Measurements from ENCODE around the gene SPNS1.
"Not testable (repeated sequence)": the region's sequence is repeated elsewhere in the genome, so short reads cannot be mapped to it uniquely, and the experiment has no call there.

Gene SPNS1, protein sequence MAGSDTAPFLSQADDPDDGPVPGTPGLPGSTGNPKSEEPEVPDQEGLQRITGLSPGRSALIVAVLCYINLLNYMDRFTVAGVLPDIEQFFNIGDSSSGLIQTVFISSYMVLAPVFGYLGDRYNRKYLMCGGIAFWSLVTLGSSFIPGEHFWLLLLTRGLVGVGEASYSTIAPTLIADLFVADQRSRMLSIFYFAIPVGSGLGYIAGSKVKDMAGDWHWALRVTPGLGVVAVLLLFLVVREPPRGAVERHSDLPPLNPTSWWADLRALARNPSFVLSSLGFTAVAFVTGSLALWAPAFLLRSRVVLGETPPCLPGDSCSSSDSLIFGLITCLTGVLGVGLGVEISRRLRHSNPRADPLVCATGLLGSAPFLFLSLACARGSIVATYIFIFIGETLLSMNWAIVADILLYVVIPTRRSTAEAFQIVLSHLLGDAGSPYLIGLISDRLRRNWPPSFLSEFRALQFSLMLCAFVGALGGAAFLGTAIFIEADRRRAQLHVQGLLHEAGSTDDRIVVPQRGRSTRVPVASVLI

DNA sequence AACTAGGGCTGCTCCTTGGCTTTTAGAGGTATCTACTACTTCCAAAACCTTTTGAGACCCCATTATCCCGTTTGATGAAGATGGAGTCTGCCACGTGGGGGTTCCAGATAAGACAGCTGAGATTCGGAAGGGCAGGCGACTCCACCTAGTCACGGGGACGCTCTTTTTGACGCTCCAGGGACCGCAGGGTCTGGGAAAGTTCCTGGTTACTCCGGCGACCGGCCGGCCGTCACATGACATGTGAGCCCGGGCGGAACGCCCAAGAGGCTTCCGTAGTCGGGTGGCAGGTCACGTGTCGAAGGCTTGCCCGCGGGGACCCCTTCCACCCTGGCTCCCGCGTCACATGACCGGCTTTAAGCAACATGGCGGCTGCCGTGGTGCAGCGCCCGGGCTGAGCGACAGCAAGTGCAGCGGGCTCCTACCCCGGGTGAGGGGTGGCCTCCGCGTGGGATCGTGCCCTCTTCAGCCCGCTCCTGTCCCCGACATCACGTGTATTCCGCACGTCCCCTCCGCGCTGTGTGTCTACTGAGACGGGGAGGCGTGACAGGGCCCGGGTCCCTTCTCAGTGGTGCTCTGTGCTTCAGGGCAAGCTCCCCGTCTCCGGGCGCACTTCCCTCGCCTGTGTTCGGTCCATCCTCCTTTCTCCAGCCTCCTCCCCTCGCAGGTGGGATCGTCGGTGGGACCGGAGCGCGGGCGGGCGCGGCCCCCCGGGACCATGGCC, at the start of gene SPNS1:
Gene SPNS1, plus strand, starts transcription at position 342 of the 721 bp plus-strand sequence. Its CDS starts 374 bp downstream, at position 716.
- DNase-seq = peak; percentile 75 to 83 (median 78)

DNA sequence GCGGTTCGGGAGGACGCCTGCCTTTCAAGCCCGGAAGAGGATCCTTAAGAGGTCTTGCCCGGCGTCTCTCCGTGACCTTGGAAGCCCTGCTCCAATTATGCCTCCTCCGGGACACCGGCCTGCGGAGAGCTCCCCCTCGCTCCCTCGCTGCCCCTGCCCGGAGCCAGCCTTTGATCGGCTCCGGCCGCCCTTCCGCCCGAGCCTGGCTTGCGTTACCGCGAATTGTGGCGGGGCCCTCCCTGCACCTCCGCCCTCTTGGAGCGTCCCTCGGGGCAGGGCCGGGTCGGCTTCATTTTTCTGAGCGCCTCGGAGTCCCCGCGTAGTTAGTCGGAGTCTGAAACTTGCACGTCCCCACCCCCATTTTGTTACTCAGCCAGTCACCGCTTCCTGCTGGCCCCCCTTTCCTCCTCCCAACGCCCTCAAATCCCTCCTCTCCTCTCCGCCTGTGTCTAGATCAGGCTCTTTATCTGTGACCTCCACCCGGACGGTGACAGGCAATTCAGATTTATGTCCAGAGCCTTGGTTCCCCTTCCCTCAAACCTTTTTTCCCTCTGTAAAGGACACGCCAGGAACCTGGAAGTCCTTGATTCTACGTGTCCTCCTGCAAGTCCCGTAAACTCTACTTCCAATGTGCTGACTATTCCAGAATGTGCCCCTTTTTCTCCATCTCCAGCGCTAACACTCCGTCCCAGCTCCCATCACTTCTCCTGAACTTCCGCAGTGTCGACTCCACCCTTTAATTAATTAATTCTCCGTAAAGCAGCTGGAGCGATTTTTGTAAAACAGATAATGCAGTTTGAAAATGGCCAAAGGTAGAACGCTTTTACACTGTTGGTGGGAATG, 49.0 kb upstream of the SPNS1 start:
- DNase-seq = peak; percentile 68 to 76 (median 73)

DNA sequence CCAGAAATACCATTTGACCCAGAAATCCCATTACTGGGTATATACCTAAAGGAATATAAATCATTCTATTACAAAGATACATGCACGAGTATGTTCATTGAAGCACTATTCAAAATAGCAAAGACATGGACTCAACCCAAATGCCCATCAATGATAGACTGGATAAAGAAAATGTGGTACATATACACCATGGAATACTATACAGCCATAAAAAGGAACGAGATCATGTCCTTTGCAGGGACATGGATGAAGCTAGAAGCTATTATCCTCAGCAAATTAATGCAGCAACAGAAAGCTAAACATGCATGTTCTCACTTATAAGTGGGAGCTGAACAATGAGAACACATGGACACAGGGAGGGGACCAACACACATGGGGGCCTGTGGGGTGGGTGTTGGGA, 48.3 kb upstream of the SPNS1 start:
- DNase-seq = not testable (repeated sequence)

DNA sequence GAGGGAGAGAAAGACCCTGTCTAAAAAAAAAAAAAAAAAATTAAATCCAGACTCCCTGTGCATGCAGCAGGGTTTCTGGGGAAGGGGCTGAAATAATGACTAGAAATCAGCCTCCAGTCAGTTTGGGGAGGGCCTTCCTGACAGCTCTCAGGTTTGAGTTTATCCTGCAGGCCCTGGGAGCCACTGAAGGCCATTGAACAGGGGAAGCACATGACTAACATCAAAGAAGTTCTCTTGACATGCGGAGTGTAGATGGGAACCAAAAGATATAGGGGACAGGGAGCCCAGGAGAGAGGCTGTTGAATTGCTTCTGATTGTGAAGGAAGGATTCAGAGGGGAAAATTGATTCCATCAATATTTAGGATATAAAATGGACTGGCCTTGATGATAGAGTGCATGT, 46.8 kb upstream of the SPNS1 start:
- no peak for DNase-seq

DNA sequence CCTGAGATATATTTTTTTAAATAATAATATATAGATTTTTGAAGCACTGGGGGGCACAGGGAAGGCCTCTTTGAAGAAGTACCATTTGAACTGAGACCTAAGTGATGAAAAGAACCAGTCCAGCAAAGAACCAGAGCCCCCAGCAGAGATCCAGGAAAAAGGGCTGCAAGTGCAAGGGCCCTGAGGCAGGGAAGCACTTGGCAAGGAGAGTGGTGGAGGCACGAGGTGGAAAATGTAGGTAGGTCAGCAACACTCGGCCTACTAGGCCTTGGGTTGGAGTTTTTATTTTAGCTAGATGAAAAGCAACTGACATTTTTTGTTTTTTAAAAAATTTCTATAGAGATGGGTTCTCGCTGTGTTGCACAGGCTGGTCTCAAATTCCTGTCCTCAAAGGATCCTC, 44.4 kb upstream of the SPNS1 start:
- DNase-seq = no peak

DNA sequence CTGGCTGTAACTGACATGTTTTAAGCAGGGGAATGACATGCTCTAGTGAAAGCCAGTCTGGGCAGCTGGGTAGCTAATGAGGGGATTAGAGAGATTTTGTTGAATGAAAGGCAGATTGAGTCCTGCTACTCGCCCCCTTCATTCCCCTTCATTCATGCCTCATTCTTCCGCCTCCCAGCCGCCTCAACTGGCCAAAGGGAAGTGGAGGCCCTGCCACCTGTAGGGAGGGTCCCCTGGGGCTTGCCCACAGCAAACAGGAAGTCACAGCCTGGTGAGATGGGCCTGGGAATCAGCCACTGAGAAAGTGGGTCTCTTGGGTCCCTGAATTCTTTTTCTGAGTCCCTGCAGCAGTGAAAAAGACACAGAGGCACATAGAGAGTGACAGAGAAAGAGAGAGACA, 43.9 kb upstream of the SPNS1 start:
- no peak for DNase-seq

DNA sequence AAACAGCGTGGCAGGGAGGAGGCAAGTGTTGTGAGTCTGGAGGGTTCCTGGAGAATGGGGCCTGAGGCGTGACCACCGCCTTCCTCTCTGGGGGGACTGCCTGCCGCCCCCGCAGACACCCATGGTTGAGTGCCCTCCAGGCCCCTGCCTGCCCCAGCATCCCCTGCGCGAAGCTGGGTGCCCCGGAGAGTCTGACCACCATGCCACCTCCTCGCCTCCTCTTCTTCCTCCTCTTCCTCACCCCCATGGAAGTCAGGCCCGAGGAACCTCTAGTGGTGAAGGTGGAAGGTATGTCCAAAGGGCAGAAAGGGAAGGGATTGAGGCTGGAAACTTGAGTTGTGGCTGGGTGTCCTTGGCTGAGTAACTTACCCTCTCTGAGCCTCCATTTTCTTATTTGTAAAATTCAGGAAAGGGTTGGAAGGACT, 42.8 kb upstream of the SPNS1 start, which contains the start of gene CD19:
Gene CD19, plus strand, starts transcription at position 171 of the 425 bp plus-strand sequence. Its CDS starts 30 bp downstream, at position 201.
- DNase-seq = no peak

DNA sequence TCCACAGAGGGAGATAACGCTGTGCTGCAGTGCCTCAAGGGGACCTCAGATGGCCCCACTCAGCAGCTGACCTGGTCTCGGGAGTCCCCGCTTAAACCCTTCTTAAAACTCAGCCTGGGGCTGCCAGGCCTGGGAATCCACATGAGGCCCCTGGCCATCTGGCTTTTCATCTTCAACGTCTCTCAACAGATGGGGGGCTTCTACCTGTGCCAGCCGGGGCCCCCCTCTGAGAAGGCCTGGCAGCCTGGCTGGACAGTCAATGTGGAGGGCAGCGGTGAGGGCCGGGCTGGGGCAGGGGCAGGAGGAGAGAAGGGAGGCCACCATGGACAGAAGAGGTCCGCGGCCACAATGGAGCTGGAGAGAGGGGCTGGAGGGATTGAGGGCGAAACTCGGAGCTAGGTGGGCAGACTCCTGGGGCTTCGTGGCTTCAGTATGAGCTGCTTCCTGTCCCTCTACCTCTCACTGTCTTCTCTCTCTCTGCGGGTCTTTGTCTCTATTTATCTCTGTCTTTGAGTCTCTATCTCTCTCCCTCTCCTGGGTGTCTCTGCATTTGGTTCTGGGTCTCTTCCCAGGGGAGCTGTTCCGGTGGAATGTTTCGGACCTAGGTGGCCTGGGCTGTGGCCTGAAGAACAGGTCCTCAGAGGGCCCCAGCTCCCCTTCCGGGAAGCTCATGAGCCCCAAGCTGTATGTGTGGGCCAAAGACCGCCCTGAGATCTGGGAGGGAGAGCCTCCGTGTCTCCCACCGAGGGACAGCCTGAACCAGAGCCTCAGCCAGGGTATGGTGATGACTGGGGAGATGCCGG, 42.0 kb upstream of the SPNS1 start:
- DNase-seq = no peak

DNA sequence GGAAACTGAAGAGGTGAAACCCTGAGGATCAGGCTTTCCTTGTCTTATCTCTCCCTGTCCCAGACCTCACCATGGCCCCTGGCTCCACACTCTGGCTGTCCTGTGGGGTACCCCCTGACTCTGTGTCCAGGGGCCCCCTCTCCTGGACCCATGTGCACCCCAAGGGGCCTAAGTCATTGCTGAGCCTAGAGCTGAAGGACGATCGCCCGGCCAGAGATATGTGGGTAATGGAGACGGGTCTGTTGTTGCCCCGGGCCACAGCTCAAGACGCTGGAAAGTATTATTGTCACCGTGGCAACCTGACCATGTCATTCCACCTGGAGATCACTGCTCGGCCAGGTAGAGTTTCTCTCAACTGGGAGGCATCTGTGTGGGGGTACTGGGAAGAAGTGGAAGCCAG, 41.4 kb upstream of the SPNS1 start:
- no peak for DNase-seq

DNA sequence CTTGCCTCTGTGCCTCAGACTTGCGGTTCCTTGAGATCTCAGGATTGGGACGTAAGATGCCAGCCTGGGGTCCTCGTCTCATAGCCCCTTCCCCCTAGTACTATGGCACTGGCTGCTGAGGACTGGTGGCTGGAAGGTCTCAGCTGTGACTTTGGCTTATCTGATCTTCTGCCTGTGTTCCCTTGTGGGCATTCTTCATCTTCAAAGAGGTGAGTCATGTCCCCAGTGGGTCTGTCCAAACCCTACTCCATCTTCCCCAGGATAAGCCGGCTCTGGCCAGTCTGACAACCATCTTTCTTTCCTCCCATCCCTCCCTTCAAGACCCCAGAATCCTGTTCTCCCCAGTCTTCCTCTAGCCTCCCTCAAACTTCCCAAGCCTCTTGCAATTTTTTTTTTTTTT, 39.2 kb upstream of the SPNS1 start:
- no peak for DNase-seq

DNA sequence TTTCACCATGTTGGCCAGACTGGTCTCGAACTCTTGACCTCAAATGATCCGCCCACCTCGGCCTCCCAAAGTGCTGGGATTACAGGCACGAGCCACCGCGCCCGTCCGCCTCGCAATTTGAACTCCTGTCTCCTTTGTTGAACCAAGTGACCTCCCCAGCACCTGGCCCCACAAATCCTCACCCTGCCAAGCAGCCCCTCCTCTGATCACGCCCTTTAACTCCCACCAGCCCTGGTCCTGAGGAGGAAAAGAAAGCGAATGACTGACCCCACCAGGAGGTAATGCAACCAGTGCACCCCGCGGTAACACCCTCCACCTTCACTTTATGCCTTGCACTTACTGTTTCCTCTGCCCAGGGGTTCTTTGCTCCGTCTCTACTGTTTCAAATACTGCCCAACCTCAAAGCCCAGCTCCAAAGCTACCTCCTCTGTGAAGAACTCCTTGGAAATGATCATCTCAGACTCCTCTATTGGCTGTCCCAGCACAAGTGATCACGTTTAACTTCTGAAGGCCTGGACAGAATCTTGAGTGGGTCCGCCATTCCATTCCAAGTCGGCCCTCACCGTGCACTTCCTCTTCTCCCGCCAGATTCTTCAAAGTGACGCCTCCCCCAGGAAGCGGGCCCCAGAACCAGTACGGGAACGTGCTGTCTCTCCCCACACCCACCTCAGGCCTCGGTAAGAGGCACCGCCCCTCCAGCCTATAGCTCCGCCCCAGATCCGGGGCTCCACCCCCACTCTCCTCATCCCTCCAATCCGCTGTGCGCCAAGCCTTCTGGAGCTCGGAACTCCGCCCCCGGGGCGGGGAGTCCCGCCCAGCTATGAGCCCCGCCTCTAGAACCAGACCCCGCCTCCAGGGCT, 38.4 kb upstream of the SPNS1 start:
- DNase-seq = peak; percentile 57 to 75 (median 72)

DNA sequence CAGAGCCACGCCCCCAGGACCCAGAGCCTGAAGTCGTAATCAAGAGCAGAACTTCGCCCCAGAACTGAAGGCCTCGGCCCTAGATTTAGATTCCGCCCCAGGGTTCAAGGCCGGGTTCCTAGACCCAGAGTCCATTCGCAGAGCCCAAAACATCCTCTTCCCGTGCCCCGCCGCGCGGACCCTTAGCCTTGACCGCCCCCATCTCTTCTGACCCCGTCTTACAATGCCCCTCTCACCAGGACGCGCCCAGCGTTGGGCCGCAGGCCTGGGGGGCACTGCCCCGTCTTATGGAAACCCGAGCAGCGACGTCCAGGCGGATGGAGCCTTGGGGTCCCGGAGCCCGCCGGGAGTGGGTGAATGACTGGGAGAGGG, 37.8 kb upstream of the SPNS1 start:
- DNase-seq = no peak

DNA sequence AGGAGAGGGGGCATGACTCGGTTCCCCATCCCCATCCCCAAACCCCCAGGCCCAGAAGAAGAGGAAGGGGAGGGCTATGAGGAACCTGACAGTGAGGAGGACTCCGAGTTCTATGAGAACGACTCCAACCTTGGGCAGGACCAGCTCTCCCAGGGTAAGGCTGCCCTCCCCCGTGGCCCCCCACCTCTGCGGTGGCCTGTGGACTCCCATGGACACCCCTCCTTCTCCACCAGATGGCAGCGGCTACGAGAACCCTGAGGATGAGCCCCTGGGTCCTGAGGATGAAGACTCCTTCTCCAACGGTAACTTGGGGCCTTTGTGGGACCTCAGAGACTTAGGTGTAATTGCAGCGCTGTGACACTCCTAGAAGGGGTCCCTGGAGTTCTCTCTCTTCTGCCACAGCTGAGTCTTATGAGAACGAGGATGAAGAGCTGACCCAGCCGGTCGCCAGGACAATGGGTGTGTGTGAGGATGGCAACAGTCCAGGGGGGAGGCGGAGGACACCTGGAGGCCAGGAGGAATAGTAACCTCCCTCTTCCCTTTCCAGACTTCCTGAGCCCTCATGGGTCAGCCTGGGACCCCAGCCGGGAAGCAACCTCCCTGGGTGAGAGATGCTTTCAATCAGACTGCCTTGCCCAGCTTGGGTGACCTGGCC, 37.2 kb upstream of the SPNS1 start:
- no peak for DNase-seq

DNA sequence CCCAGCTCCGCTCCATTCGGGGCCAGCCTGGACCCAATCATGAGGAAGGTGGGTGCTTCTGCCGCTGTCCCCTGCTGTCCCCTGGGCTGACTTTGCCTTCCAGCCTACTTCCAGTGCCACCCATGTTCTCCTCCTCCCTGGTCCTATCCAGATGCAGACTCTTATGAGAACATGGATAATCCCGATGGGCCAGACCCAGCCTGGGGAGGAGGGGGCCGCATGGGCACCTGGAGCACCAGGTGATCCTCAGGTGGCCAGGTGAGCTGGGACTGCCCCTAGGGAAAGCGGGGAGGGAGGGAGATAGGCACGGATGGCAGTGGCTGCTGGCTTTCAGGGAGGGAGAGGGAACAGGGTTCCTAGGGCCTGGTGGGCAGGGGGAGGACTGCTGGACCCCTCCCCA, 35.9 kb upstream of the SPNS1 start:
- DNase-seq = no peak

DNA sequence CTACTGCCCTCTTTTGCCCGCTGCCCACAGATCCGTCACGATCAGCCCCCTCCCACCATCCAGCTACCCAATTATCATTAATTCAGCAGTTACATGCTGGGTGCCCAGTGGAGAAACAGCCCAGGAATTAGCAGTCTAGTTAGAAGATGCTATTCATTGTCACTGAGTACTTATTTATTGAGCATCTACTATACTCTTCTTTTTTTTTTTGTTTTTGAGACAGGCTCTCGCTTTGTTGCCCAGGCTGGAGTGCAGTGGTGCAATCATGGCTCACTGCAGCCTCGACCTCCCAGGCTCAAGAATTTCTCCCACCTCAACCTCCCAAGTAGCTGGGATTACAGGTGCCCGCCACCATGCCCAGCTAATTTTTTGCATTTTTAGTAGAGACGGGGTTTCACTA, 34.8 kb upstream of the SPNS1 start:
- DNase-seq = not testable (repeated sequence)

DNA sequence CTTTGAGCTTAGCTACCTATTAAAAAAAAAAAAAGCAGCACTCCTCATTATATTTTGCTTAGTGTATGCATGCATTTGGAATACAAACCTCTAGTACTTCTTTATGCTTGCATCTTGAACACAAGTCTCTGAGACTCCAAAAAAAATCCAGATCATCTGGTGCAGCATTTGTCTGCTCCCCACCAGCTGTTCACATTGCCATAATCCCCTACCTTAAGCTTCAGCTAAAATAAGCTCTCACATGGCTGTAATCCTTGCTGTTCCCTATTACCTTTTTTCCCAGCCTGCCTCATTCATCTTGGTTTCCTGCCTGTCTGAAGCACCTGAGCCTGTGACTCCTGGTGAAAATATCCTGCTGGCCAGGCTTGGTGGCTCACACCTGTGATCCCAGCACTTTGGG, 31.3 kb upstream of the SPNS1 start:
- DNase-seq = no peak

DNA sequence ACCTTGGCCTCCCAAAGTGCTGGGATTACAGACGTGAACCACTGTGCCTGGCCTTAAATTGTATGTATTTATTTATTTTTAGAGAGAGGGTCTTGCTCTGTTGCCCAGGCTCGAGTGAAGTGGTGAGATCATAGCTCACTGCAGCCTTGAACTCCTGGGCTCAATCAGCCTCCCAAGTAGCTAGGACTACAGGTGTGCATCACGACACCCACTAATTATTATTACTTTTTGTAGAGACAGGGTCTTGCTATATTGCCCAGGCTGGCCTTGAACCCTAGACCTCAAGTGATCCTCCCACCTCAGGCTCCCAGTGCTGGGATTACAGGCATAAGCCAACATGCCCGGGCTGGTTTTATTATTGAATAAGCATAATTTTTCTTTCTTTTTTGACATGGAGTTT, 27.9 kb upstream of the SPNS1 start:
- no peak for DNase-seq

DNA sequence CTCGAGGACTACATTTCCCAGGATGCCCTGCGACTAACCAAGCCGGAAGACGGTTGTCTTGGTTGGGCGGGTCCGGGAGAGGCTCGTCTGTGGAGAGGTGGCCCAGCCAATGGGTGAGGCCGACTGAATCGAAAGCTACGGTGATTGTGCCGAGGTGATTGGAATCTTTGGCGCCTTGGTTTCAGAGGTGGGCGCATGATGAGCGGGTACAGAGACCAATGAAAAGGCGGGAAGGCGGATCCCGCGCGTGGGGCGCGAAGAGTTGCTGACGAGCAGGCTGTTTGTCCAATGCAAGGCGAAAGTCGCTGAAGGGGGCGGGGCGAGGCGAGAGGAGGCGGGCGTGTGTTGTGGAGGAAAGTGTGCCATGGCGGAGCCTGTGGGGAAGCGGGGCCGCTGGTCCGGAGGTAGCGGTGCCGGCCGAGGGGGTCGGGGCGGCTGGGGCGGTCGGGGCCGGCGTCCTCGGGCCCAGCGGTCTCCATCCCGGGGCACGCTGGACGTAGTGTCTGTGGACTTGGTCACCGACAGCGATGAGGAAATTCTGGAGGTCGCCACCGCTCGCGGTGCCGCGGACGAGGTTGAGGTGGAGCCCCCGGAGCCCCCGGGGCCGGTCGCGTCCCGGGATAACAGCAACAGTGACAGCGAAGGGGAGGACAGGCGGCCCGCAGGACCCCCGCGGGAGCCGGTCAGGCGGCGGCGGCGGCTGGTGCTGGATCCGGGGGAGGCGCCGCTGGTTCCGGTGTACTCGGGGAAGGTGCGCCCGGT, 23.7 kb upstream of the SPNS1 start, which contains the start of gene NFATC2IP:
Gene NFATC2IP, plus strand, starts transcription at position 290 of the 762 bp plus-strand sequence. Its CDS starts 75 bp downstream, at position 365.
- peak; percentile 98 to 99 (median 98) for DNase-seq

DNA sequence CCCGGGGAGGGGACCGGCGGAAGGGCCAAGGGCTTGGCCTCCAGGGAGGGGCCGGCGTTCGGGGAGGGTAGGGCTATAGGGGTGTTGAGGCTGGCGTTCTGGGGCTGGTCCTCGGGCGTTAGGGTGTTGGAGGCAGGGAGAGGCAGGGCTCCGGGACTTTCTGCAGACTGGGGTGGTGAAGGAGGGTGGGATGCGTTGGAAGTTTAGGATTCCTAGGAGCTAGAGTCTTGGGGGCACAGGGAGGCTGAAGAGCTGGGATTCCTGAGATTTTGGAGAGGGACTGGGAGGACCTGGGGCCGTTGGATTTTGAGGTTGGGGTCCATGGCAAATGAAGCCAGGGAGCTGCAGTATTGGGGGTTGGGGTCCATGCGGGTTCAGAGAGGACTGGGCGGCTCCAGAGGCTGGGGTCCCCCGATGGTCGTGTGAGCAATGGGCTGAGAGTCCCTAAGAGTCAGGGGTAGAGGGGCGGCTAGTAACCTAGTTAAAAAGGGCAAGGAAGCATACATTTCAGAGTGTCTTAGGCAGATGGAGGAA, 23.1 kb upstream of the SPNS1 start:
- DNase-seq = no peak

Data from activated naive CD4-positive, alpha-beta T cell (primary cell).